Liver (tissue), 9 donors: ENCODE data around the gene SCAMP4. TPM values are rescaled to one million over a fixed set of nuclear protein-coding genes. Genes with fewer than 3 reads are reported as not detected.

Experiments
- DNase-seq: peaks from one replicate; pipeline ENCODE4 v3.0.0-alpha.2; 2017; ENCODE audit warnings: low spot score
- H3K27ac ChIP-seq, 2 donors: one replicate each; pipeline ENCODE4 v1.7.0; 2013; ENCODE audit warnings: inconsistent platforms in 2 of 2, low read length in 2 of 2, control low read depth in 1 of 2, low read depth in 1 of 2, mild to moderate bottlenecking in 1 of 2
- H3K27me3 ChIP-seq, 4 donors: one replicate each; pipeline versions ENCODE4 v1.6.1 to v1.7.0; 2013; ENCODE audit warnings: low read length in 3 of 4, inconsistent platforms in 1 of 4, mild to moderate bottlenecking in 1 of 4, moderate library complexity in 1 of 4; ENCODE audit not compliant: control insufficient read depth in 4 of 4, insufficient read depth in 4 of 4
- H3K36me3 ChIP-seq, 4 donors: one replicate each; pipeline versions ENCODE4 v1.6.1 to v1.7.0; 2013; ENCODE audit warnings: low read length in 3 of 4, mild to moderate bottlenecking in 3 of 4, low read depth in 1 of 4, moderate library complexity in 1 of 4; ENCODE audit not compliant: control insufficient read depth in 4 of 4, insufficient read depth in 3 of 4
- H3K4me1 ChIP-seq, 4 donors: one replicate each; pipeline versions ENCODE4 v1.6.1 to v1.7.0; 2013; ENCODE audit warnings: low read length in 3 of 4, mild to moderate bottlenecking in 3 of 4, moderate library complexity in 1 of 4; ENCODE audit not compliant: control insufficient read depth in 4 of 4, insufficient read depth in 4 of 4
- H3K4me3 ChIP-seq, 3 donors: one replicate each; pipeline versions ENCODE4 v1.6.1 to v1.7.0; 2013; ENCODE audit warnings: low read length in 3 of 3, control low read depth in 1 of 3, low read depth in 1 of 3, mild to moderate bottlenecking in 1 of 3
- H3K9ac ChIP-seq, 2 donors: one replicate each; pipeline ENCODE4 v1.7.0; 2013; ENCODE audit warnings: low read length in 2 of 2, mild to moderate bottlenecking in 2 of 2, moderate library complexity in 2 of 2, control low read depth in 1 of 2, low read depth in 1 of 2
- H3K9me3 ChIP-seq, 4 donors: one replicate each; pipeline versions ENCODE4 v1.6.1 to v1.7.0; 2013; ENCODE audit warnings: low read length in 3 of 4; ENCODE audit not compliant: control insufficient read depth in 4 of 4
- ATF3 ChIP-seq: IDR thresholded peaks from 2 replicates; pipeline ENCODE4 v1.6.1; 2016; ENCODE audit warnings: antibody characterized with exemption
- CTCF ChIP-seq: fragments of 150-350 bp; IDR thresholded peaks from 2 replicates; pipeline ENCODE4 v1.5.1; 2017; ENCODE audit warnings: improper control_type of control experiment, low read depth, low read length; ENCODE audit not compliant: missing input control
- EGR1 ChIP-seq, 2 donors: IDR thresholded peaks; 2 replicates each; pipeline ENCODE4 v1.6.1; 2016 to 2018; ENCODE audit warnings: antibody characterized with exemption in 2 of 2, low read depth in 2 of 2
- FOXA1 ChIP-seq: IDR thresholded peaks from 2 replicates; pipeline ENCODE4 v1.6.1; 2016; ENCODE audit warnings: antibody characterized with exemption
- FOXA2 ChIP-seq: IDR thresholded peaks from 2 replicates; pipeline ENCODE4 v1.6.1; 2016; ENCODE audit warnings: antibody characterized with exemption
- HNF4A ChIP-seq, 2 donors: conservative IDR thresholded peaks; 2 replicates each; pipeline ENCODE4 v1.6.1; 2016; ENCODE audit warnings: antibody characterized with exemption in 2 of 2, mild to moderate bottlenecking in 2 of 2
- HNF4G ChIP-seq: IDR thresholded peaks from 2 replicates; pipeline ENCODE4 v1.6.1; 2016; ENCODE audit warnings: antibody characterized with exemption
- JUND ChIP-seq, 2 donors: IDR thresholded peaks; 2 replicates each; pipeline ENCODE4 v1.6.1; 2016; ENCODE audit warnings: antibody characterized with exemption in 2 of 2
- MAX ChIP-seq: IDR thresholded peaks from 2 replicates; pipeline ENCODE4 v1.6.1; 2016; ENCODE audit warnings: antibody characterized with exemption
- NR2F2 ChIP-seq: IDR thresholded peaks from 2 replicates; pipeline ENCODE4 v1.6.1; 2016; ENCODE audit warnings: antibody characterized with exemption
- RAD21 ChIP-seq, 2 donors: IDR thresholded peaks; 2 replicates each; pipeline ENCODE4 v1.6.1; 2016; ENCODE audit warnings: antibody characterized with exemption in 2 of 2, mild to moderate bottlenecking in 2 of 2
- REST ChIP-seq: IDR thresholded peaks from 2 replicates; pipeline ENCODE4 v1.6.1; 2016; ENCODE audit warnings: antibody characterized with exemption, mild to moderate bottlenecking
- RXRA ChIP-seq, 2 donors: IDR thresholded peaks; 2 replicates each; pipeline ENCODE4 v1.6.1; 2017 to 2018; ENCODE audit warnings: antibody characterized with exemption in 2 of 2, mild to moderate bottlenecking in 1 of 2
- SP1 ChIP-seq: IDR thresholded peaks from 2 replicates; pipeline ENCODE4 v1.6.1; 2018; ENCODE audit warnings: antibody characterized with exemption, mild to moderate bottlenecking
- TAF1 ChIP-seq: conservative IDR thresholded peaks from 2 replicates; pipeline ENCODE4 v1.6.1; 2016; ENCODE audit warnings: antibody characterized with exemption, mild to moderate bottlenecking
- YY1 ChIP-seq: IDR thresholded peaks from 2 replicates; pipeline ENCODE4 v1.6.1; 2016; ENCODE audit warnings: antibody characterized with exemption, mild to moderate bottlenecking
- ZBTB33 ChIP-seq: IDR thresholded peaks from 2 replicates; pipeline ENCODE4 v1.6.1; 2016; ENCODE audit warnings: antibody characterized with exemption
- WGBS: extraction: QIAGEN DNeasy Blood & Tissue Kit; methylation state at CpG from one replicate; pipeline ENCODE4 v1.1.7; 2013; 5-methylcytosine and 5-hydroxymethylcytosine counted together
- polyA plus RNA-seq, 2 donors: library from polyadenylated mRNA; stranded (reverse) in 1 of 2; unstranded in 1 of 2; fragments of 200-250 nt in 1 of 2; fragments of >200 nt in 1 of 2; fragmentation: Nextera tagmentation in 1 of 2; extraction: Ambion mirVana in 1 of 2; gene quantifications; one replicate each; pipeline versions ENCODE4 v1.2.1 to v1.2.3, GENCODE V29; 2013 to 2015
- total RNA-seq, 2 donors: library from RNA; depleted of rRNA; stranded (reverse); fragments of >200 nt; gene quantifications; one replicate each; pipeline ENCODE4 v1.2.3, GENCODE V29; 2014
- donor health status: healthy.
- donor health status: healthy.
- donor health status: healthy.
- donor health status: healthy.
- donor health status: healthy.

SCAMP4 gene
- total and polyA plus RNA-seq, 4 donors = 13.0 to 22.1 (median 16.6) TPM

GRCh38 chr19:1955171-1956121 lies 50.2 kb downstream of the SCAMP4 start:
- H3K36me3 ChIP-seq = peaks cover 0 to 10% (median 2%) of the 10 kb centered on the region in 4 donors
- H3K9ac ChIP-seq = no peak overlapping the region
- no peaks in the 10 kb centered on the region for H3K9me3 ChIP-seq
- H3K4me1 ChIP-seq = peaks cover 0 to 2% (median 0%) of the 10 kb centered on the region in 4 donors
- TF ChIP-seq RXRA (IDR thresholded peaks at IDR 0.05) = no peak
- no peak for TF ChIP-seq NR2F2
- TF ChIP-seq ATF3 = no peak
- no peak for DNase-seq
- H3K27ac ChIP-seq = no peak overlapping the region
- no peaks in the 10 kb centered on the region for H3K27me3 ChIP-seq
- 85% methylated on average over 51 of the region's 51 CpGs for WGBS
- no peak overlapping the region for H3K4me3 ChIP-seq

GRCh38 chr19:1956122-1956494 lies 50.9 kb downstream of the SCAMP4 start:
- Histone ChIP-seq H3K9ac (no peak overlapping the region), H3K36me3 (peaks cover 0 to 10% (median 2%) of the 10 kb centered on the region in 4 donors), H3K4me3 (no peak overlapping the region)

More at GRCh38 chr19:1956122-1956494, 50.9 kb downstream of the SCAMP4 start:
- H3K27ac ChIP-seq = no peak overlapping the region
- DNase-seq = no peak
- TF ChIP-seq EGR1 (IDR thresholded peaks at IDR 0.05; ENCODE audit: low read depth in 2 of 2) (no peak), ZBTB33 (no peak), TAF1 (no peak), RXRA (IDR thresholded peaks at IDR 0.05) (no peak), YY1 (no peak), CTCF (no peak), SP1 (no peak), REST (no peak), JUND (IDR thresholded peaks at IDR 0.05) (no peak), ATF3 (no peak), MAX (no peak), FOXA1 (no peak), NR2F2 (no peak), RAD21 (IDR thresholded peaks at IDR 0.05) (no peak), HNF4A (conservative IDR thresholded peaks at IDR 0.05) (no peak), FOXA2 (no peak), HNF4G (no peak)
- WGBS = 97% methylated on average over 12 of the region's 12 CpGs
- no peaks in the 10 kb centered on the region for H3K27me3 ChIP-seq
- H3K9me3 ChIP-seq = no peaks in the 10 kb centered on the region
- H3K4me1 ChIP-seq = peaks cover 0 to 4% (median 2%) of the 10 kb centered on the region in 4 donors
